ENCODE measurements around the gene TRIM67.
"Not testable (repeated sequence)": the region's sequence is repeated elsewhere in the genome, so short reads cannot be mapped to it uniquely, and the experiment has no call there.

Gene TRIM67

GRCh38 chr1:231161667-231162296, at the start of gene TRIM67:
Gene TRIM67 (plus strand): TSS chr1:231162058. CDS start chr1:231162970, 912 bp downstream.
- peak in 6 of 10 donors; percentile 28 to 83 (median 39) for DNase-seq
- intact Hi-C loops (cut with DNase I): no loop called here

- intact Hi-C loops (cut with DNase I): no loop called here
- no peak for DNase-seq
These were observed 45.1 kb upstream of the TRIM67 start for GRCh38 chr1:231116738-231117137.

- DNase-seq: no peak
- intact Hi-C loops (cut with DNase I): no loop called here
These were observed 43.0 kb upstream of the TRIM67 start for GRCh38 chr1:231118704-231119453.

- intact Hi-C loops (cut with DNase I): no loop called here
- DNase-seq: no peak
These were observed 40.3 kb upstream of the TRIM67 start for GRCh38 chr1:231121533-231121932.

GRCh38 chr1:231122143-231122542, 39.7 kb upstream of the TRIM67 start:
- no peak for DNase-seq
- intact Hi-C loops (cut with DNase I): no loop called here

GRCh38 chr1:231124746-231125145, 37.1 kb upstream of the TRIM67 start:
- intact Hi-C loops (cut with DNase I): no loop called here
- peak in 4 of 10 donors; percentile 16 to 81 (median 43) for DNase-seq

- DNase-seq: no peak
These were observed 35.8 kb upstream of the TRIM67 start for GRCh38 chr1:231125972-231126580.

GRCh38 chr1:231127106-231127505, 34.8 kb upstream of the TRIM67 start:
- intact Hi-C loops (cut with DNase I); DNase-seq: not testable (repeated sequence)

More at GRCh38 chr1:231125972-231126580, 35.8 kb upstream of the TRIM67 start:
- intact Hi-C loops (cut with DNase I): no loop called here

- intact Hi-C loops (cut with DNase I); DNase-seq: not testable (repeated sequence)
These were observed 33.4 kb upstream of the TRIM67 start for GRCh38 chr1:231128471-231128870.

GRCh38 chr1:231130544-231130943, 31.3 kb upstream of the TRIM67 start:
- DNase-seq: no peak
- intact Hi-C loops (cut with DNase I): no loop called here

- intact Hi-C loops (cut with DNase I); DNase-seq: not testable (repeated sequence)
These were observed 29.3 kb upstream of the TRIM67 start for GRCh38 chr1:231132591-231132990.

- intact Hi-C loops (cut with DNase I): no loop called here
- no peak for DNase-seq
These were observed 27.2 kb upstream of the TRIM67 start for GRCh38 chr1:231134624-231135023.

GRCh38 chr1:231138236-231138635, 23.6 kb upstream of the TRIM67 start:
- intact Hi-C loops (cut with DNase I): no loop called here
- DNase-seq: no peak

- DNase-seq: no peak
- intact Hi-C loops (cut with DNase I): no loop called here
These were observed 22.7 kb upstream of the TRIM67 start for GRCh38 chr1:231139125-231139649.

- no peak for DNase-seq
- intact Hi-C loops (cut with DNase I): no loop called here
These were observed 21.9 kb upstream of the TRIM67 start for GRCh38 chr1:231139659-231140654.

- no peak for DNase-seq
- intact Hi-C loops (cut with DNase I): no loop called here
These were observed 17.3 kb upstream of the TRIM67 start for GRCh38 chr1:231144416-231145193.

GRCh38 chr1:231147896-231148295, 14.0 kb upstream of the TRIM67 start:
- DNase-seq: no peak
- intact Hi-C loops (cut with DNase I): no loop called here

GRCh38 chr1:231151811-231152210, 10.0 kb upstream of the TRIM67 start:
- intact Hi-C loops (cut with DNase I): no loop called here
- no peak for DNase-seq

- intact Hi-C loops (cut with DNase I): no loop called here
- no peak for DNase-seq
These were observed 8.1 kb upstream of the TRIM67 start for GRCh38 chr1:231153726-231154125.

Measured in posterior cingulate gyrus (tissue), 11 donors.